ENCODE measurements around the gene PHYKPL. TPM values are rescaled to one million over a fixed set of nuclear protein-coding genes. Genes with fewer than 3 reads are reported as not detected.

Gene PHYKPL
- total and polyA plus RNA-seq, 2 of the 4 experiments (the other 2 are of a cell fraction), result 10.0 to 24.5 TPM

Other genes starting within 250 kb of the PHYKPL start
- not detected in 2 replicates for gene PROP1, start 236.6 kb downstream of the PHYKPL start, total RNA-seq (2012; rRNA removed)
- not detected in 2 replicates for gene PROP1, start 236.6 kb downstream of the PHYKPL start, polyA plus RNA-seq (2012; rRNA removed)
- under 0.01 and 0.18 TPM in 2 replicates for gene N4BP3, start 119.3 kb downstream of the PHYKPL start, total RNA-seq (2012; rRNA removed)
- gene N4BP3, start 119.3 kb downstream of the PHYKPL start, polyA plus RNA-seq (2012; rRNA removed), result 0.14 and 0.16 TPM in 2 replicates
- 11.7 and 14.0 TPM in 2 replicates for gene RMND5B, start 101.8 kb downstream of the PHYKPL start, total RNA-seq (2012; rRNA removed)
- 19.5 and 21.6 TPM in 2 replicates for gene RMND5B, start 101.8 kb downstream of the PHYKPL start, polyA plus RNA-seq (2012; rRNA removed)
- 278 and 302 TPM in 2 replicates for gene NHP2, start 78.9 kb downstream of the PHYKPL start, total RNA-seq (2012; rRNA removed)
- 180 and 207 TPM in 2 replicates for gene NHP2, start 78.9 kb downstream of the PHYKPL start, polyA plus RNA-seq (2012; rRNA removed)
- gene GMCL2, start 45.4 kb downstream of the PHYKPL start, total RNA-seq (2012; rRNA removed), result not detected in 2 replicates
- gene GMCL2, start 45.4 kb downstream of the PHYKPL start, polyA plus RNA-seq (2012; rRNA removed), result not detected in 2 replicates
- 32.1 and 54.4 TPM in 2 replicates for gene HNRNPAB, start 28.3 kb downstream of the PHYKPL start, total RNA-seq (2012; rRNA removed)
- gene HNRNPAB, start 28.3 kb downstream of the PHYKPL start, polyA plus RNA-seq (2012; rRNA removed), result 122 and 128 TPM in 2 replicates

All from IMR-90 (cell line).